Gastroesophageal sphincter (tissue), 3 donors: Measurements from ENCODE around the gene OR51Q1.

Source experiments
- CTCF ChIP-seq, 4 experiments: fragments of 200-600 bp in 2 of 4; fragments of 450-650 bp in 2 of 4; sonication (generic) in 1 of 4; IDR thresholded peaks; one replicate each; pipeline ENCODE4 v1.5.1; 2017 to 2019; ENCODE audit warnings: antibody characterized with exemption in 4 of 4, mild to moderate bottlenecking in 2 of 4, moderate library complexity in 2 of 4
- POLR2A ChIP-seq, 2 donors: fragments of 450-650 bp; IDR thresholded peaks; one replicate each; pipeline ENCODE4 v1.6.1; 2017; ENCODE audit warnings: antibody characterized with exemption in 2 of 2, mild to moderate bottlenecking in 2 of 2, moderate library complexity in 1 of 2

- TF ChIP-seq POLR2A (IDR thresholded peaks at IDR 0.05) (no peak), CTCF (IDR thresholded peaks at IDR 0.05) (no peak)
These were observed 39.2 kb downstream of the OR51Q1 start for GRCh38 chr11:5460983-5461621.
